MM.1S (cell line): ENCODE measurements around the gene PCGF1.

Experiments
- DNase-seq: peaks from one replicate; pipeline ENCODE4 v3.0.0-alpha.2; 2015
- H2AFZ ChIP-seq: fragments of 300-600 bp; sonication (generic); 2 replicates; pipeline ENCODE4 v1.6.0; 2016; ENCODE audit warnings: antibody characterized with exemption, low read length
- H3F3A ChIP-seq: fragments of 300-600 bp; sonication (generic); 2 replicates; pipeline ENCODE4 v1.6.1; 2016; ENCODE audit warnings: mild to moderate bottlenecking, antibody characterized with exemption, low read length, moderate library complexity, mixed read lengths; ENCODE audit not compliant: insufficient read depth
- H3K27ac ChIP-seq: fragments of 300-600 bp; sonication (generic); 2 replicates; pipeline ENCODE4 v1.5.1; 2016; ENCODE audit warnings: mild to moderate bottlenecking, low read length
- H3K27me3 ChIP-seq: fragments of 300-600 bp; sonication (generic); replicated peaks from 2 replicates; pipeline ENCODE4 v1.6.0; 2016; ENCODE audit warnings: low read length; ENCODE audit not compliant: insufficient read depth
- H3K36me3 ChIP-seq: fragments of 300-600 bp; sonication (generic); replicated peaks from 2 replicates; pipeline ENCODE4 v1.6.1; 2016; ENCODE audit warnings: mild to moderate bottlenecking, low read length, mixed read lengths; ENCODE audit not compliant: insufficient read depth
- H3K4me1 ChIP-seq: fragments of 300-600 bp; sonication (generic); 2 replicates; pipeline ENCODE4 v1.6.1; 2016; ENCODE audit warnings: low read length, mixed read lengths
- H3K4me2 ChIP-seq: fragments of 300-600 bp; sonication (generic); 2 replicates; pipeline ENCODE4 v1.6.0; 2016; ENCODE audit warnings: low read depth, low read length
- H3K4me3 ChIP-seq: fragments of 300-600 bp; sonication (generic); 2 replicates; pipeline ENCODE4 v1.5.1; 2016; ENCODE audit warnings: low read length, mixed read lengths
- H3K79me2 ChIP-seq: fragments of 300-600 bp; sonication (generic); 2 replicates; pipeline ENCODE4 v1.6.1; 2016; ENCODE audit warnings: mixed run types, low read length, mixed read lengths
- H3K9ac ChIP-seq: fragments of 300-600 bp; sonication (generic); 2 replicates; pipeline ENCODE4 v1.6.1; 2016; ENCODE audit warnings: low read length, mixed read lengths
- H3K9me2 ChIP-seq: fragments of 300-600 bp; sonication (generic); replicated peaks from 2 replicates; pipeline ENCODE4 v1.6.1; 2016; ENCODE audit warnings: mild to moderate bottlenecking, low read length, mixed read lengths; ENCODE audit not compliant: insufficient read depth
- H3K9me3 ChIP-seq: fragments of 300-600 bp; sonication (generic); replicated peaks from 2 replicates; pipeline ENCODE4 v1.6.1; 2016; ENCODE audit warnings: mild to moderate bottlenecking, low read length, mixed read lengths; ENCODE audit not compliant: insufficient read depth
- H4K20me1 ChIP-seq: fragments of 300-600 bp; sonication (generic); 2 replicates; pipeline ENCODE4 v1.6.1; 2016; ENCODE audit warnings: mild to moderate bottlenecking, low read length, moderate library complexity, mixed read lengths; ENCODE audit not compliant: insufficient read depth
- CTCF ChIP-seq: fragments of 300-600 bp; sonication (generic); IDR thresholded peaks from 2 replicates; pipeline ENCODE4 v1.5.1; 2016; ENCODE audit warnings: antibody characterized with exemption, low read length, mixed read lengths
- EZH2 ChIP-seq: fragments of 300-600 bp; sonication (generic); optimal IDR thresholded peaks from 2 replicates; pipeline ENCODE3; 2017; ENCODE audit warnings: low read depth, mild to moderate bottlenecking, antibody characterized with exemption, low read length, mixed read lengths
- EZH2phosphoT487 ChIP-seq: fragments of 300-600 bp; sonication (generic); IDR thresholded peaks from 2 replicates; pipeline ENCODE4 v1.6.1; 2018; ENCODE audit warnings: antibody characterized with exemption, low read length

PCGF1 gene

GRCh38 chr2:74536166-74536950 is 28.9 kb upstream of the PCGF1 start:
- H3F3A ChIP-seq = no peaks in the 10 kb centered on the region
- H3K36me3 ChIP-seq = no peaks in the 10 kb centered on the region
- H3K27ac ChIP-seq = no peak overlapping the region
- H4K20me1 ChIP-seq = no peaks in the 10 kb centered on the region
- H3K27me3 ChIP-seq = peaks cover 12% of the 10 kb centered on the region; the same call in 1 of the 2 replicates
- H3K9me3 ChIP-seq = no peaks in the 10 kb centered on the region
- H3K4me2 ChIP-seq = no peak overlapping the region
- no peak overlapping the region for H3K4me3 ChIP-seq
- H2AFZ ChIP-seq = no peak overlapping the region
- H3K9me2 ChIP-seq = no peaks in the 10 kb centered on the region
- no peak overlapping the region for H3K9ac ChIP-seq
- DNase-seq = no peak
- TF ChIP-seq CTCF (no peak), EZH2 (no peak), EZH2phosphoT487 (no peak)
- H3K79me2 ChIP-seq = 0 out of 2 replicates have a peak, but pooled peaks cover 3% of the 10 kb centered on the region
- no peaks in the 10 kb centered on the region for H3K4me1 ChIP-seq

- Histone ChIP-seq H4K20me1 (no peaks in the 10 kb centered on the region), H3K4me1 (peaks cover 5% of the 10 kb centered on the region; the same call in 1 of the 2 replicates), H3K9me2 (no peaks in the 10 kb centered on the region), H3K9me3 (no peaks in the 10 kb centered on the region), H3K36me3 (no peaks in the 10 kb centered on the region), H3F3A (peaks cover 1% of the 10 kb centered on the region; the same call in 1 of the 2 replicates), H3K27ac (no peak overlapping the region), H3K9ac (no peak overlapping the region), H3K4me2 (no peak overlapping the region), H3K4me3 (no peak overlapping the region), H3K27me3 (peaks cover 12% of the 10 kb centered on the region; the same call in 1 of the 2 replicates), H2AFZ (no peak overlapping the region), H3K79me2 (peaks cover 10% of the 10 kb centered on the region; the same call in 1 of the 2 replicates)
- TF ChIP-seq EZH2phosphoT487 = no peak
- no peak for DNase-seq
Measured at GRCh38 chr2:74535440-74535965, 28.0 kb upstream of the PCGF1 start.

GRCh38 chr2:74534411-74534810 is 26.9 kb upstream of the PCGF1 start:
- no peak for TF ChIP-seq EZH2phosphoT487
- no peak for TF ChIP-seq EZH2
- TF ChIP-seq CTCF = no peak
- Histone ChIP-seq H3K27me3 (peaks cover 12% of the 10 kb centered on the region; the same call in 1 of the 2 replicates), H3K4me2 (no peak overlapping the region)

More at GRCh38 chr2:74534411-74534810, 26.9 kb upstream of the PCGF1 start:
- Histone ChIP-seq H2AFZ (no peak overlapping the region), H3K79me2 (peaks cover 18% of the 10 kb centered on the region), H3K9me2 (no peaks in the 10 kb centered on the region), H3F3A (peaks cover 2% of the 10 kb centered on the region; the same call in 1 of the 2 replicates), H3K27ac (no peak overlapping the region), H3K4me1 (peaks cover 5% of the 10 kb centered on the region; the same call in 1 of the 2 replicates), H3K36me3 (no peaks in the 10 kb centered on the region), H3K4me3 (no peak overlapping the region), H3K9me3 (no peaks in the 10 kb centered on the region), H3K9ac (no peak overlapping the region), H4K20me1 (no peaks in the 10 kb centered on the region)
- DNase-seq = no peak
